IMR-90 (cell line): Measurements from ENCODE around the gene AGPAT1. TPM values are rescaled to one million over a fixed set of nuclear protein-coding genes. Genes with fewer than 3 reads are reported as not detected.

Source experiments
- ATAC-seq: fragments of 200-7000 bp; cut with Tn5 transposase; 2 replicates; pipeline ENCODE4 v1.9.1; 2020; ENCODE audit warnings: low read depth, mild to moderate bottlenecking, moderate library complexity
- BruUV-seq: library from RNA; stranded (reverse); fragments of 400-500 nt; replicated peaks from 2 replicates; lab custom pipeline; 2021; lab: Mats Ljungman, UMichigan
- CTCF ChIA-PET: fragments of 300-600 bp; formaldehyde crosslinking; extraction: SDS; loops from one replicate; lab custom pipeline; 2021; ENCODE audit warnings: antibody characterized with exemption; lab: Yijun Ruan, JAX
- POLR2A ChIA-PET: fragments of 300-600 bp; sonication (Branson Sonifier 250); formaldehyde crosslinking; loops from one replicate; lab custom pipeline; 2022; ENCODE audit warnings: antibody characterized with exemption; ENCODE audit not compliant: unreplicated experiment; lab: Charles Lee
- DNase-seq: peaks from one replicate; pipeline ENCODE4 v3.0.0; 2013
- H2AFZ ChIP-seq: replicated peaks from 2 replicates; pipeline ENCODE3; 2013; ENCODE audit warnings: low read length, mild to moderate bottlenecking; ENCODE audit not compliant: poor library complexity
- H2AK5ac ChIP-seq: 2 replicates; pipeline ENCODE4 v1.6.1; 2013; ENCODE audit warnings: low read depth, low read length, inconsistent platforms
- H2AK9ac ChIP-seq: replicated peaks from 2 replicates; pipeline ENCODE3; 2013; ENCODE audit warnings: mild to moderate bottlenecking, low read depth, low read length, moderate library complexity; ENCODE audit not compliant: poor library complexity
- H2BK120ac ChIP-seq: 2 replicates; pipeline ENCODE4 v1.6.1; 2013; ENCODE audit warnings: low read depth, low read length, inconsistent platforms
- H2BK15ac ChIP-seq: 3 replicates; pipeline ENCODE4 v1.6.1; 2013; ENCODE audit warnings: low read depth, low read length, inconsistent platforms
- H2BK20ac ChIP-seq: 2 replicates; pipeline ENCODE4 v1.6.1; 2013; ENCODE audit warnings: low read depth, mild to moderate bottlenecking, inconsistent platforms, low read length, moderate library complexity
- H2BK5ac ChIP-seq: 2 replicates; pipeline ENCODE4 v1.6.1; 2013; ENCODE audit warnings: mild to moderate bottlenecking, low read depth, low read length, inconsistent platforms; ENCODE audit not compliant: poor library complexity, severe bottlenecking
- H3K14ac ChIP-seq: replicated peaks from 2 replicates; pipeline ENCODE4 v1.6.1; 2013; ENCODE audit warnings: low read depth, low read length, inconsistent platforms
- H3K18ac ChIP-seq: 2 replicates; pipeline ENCODE4 v1.6.1; 2013; ENCODE audit warnings: low read depth, low read length, control low read depth
- H3K23ac ChIP-seq: 2 replicates; pipeline ENCODE4 v1.6.1; 2013; ENCODE audit warnings: low read depth, low read length, inconsistent platforms
- H3K27ac ChIP-seq: 2 replicates; pipeline ENCODE4 v1.5.1; 2013; ENCODE audit warnings: mild to moderate bottlenecking, control low read depth, low read length; ENCODE audit not compliant: insufficient read depth
- H3K27me3 ChIP-seq: 2 replicates; pipeline ENCODE4 v1.6.1; 2013; ENCODE audit warnings: low read length; ENCODE audit not compliant: control insufficient read depth, insufficient read depth
- H3K36me3 ChIP-seq: 2 replicates; pipeline ENCODE4 v1.6.1; 2013; ENCODE audit warnings: low read length, mixed read lengths; ENCODE audit not compliant: control insufficient read depth, insufficient read depth
- H3K4ac ChIP-seq: 2 replicates; pipeline ENCODE4 v1.6.1; 2013; ENCODE audit warnings: low read depth, low read length, inconsistent platforms
- H3K4me1 ChIP-seq: 2 replicates; pipeline ENCODE4 v1.6.1; 2013; ENCODE audit warnings: low read length, mixed read lengths; ENCODE audit not compliant: control insufficient read depth, insufficient read depth
- H3K4me2 ChIP-seq: 2 replicates; pipeline ENCODE4 v1.6.1; 2013; ENCODE audit warnings: low read depth, mild to moderate bottlenecking, control low read depth, low read length, moderate library complexity
- H3K4me3 ChIP-seq: 2 replicates; pipeline ENCODE4 v1.5.1; 2013; ENCODE audit warnings: low read depth, mild to moderate bottlenecking, control low read depth, low read length, moderate library complexity; ENCODE audit not compliant: insufficient read depth
- H3K56ac ChIP-seq: 2 replicates; pipeline ENCODE4 v1.6.1; 2013; ENCODE audit warnings: low read length, inconsistent platforms; ENCODE audit not compliant: insufficient read depth; ENCODE audit errors: extremely low read depth
- H3K79me1 ChIP-seq, 2 experiments: 2 replicates each; pipeline ENCODE4 v1.6.1; 2013; ENCODE audit warnings: low read length in 2 of 2, inconsistent platforms in 1 of 2, low read depth in 1 of 2
- H3K9ac ChIP-seq: 2 replicates; pipeline ENCODE4 v1.6.1; 2013; ENCODE audit warnings: low read depth, low read length, control low read depth
- H3K9me1 ChIP-seq: 2 replicates; pipeline ENCODE4 v1.6.1; 2013; ENCODE audit warnings: low read length, inconsistent platforms; ENCODE audit not compliant: insufficient read depth
- H3K9me3 ChIP-seq: 2 replicates; pipeline ENCODE4 v1.6.1; 2013; ENCODE audit warnings: low read length; ENCODE audit not compliant: control insufficient read depth, insufficient read depth
- H4K20me1 ChIP-seq: 2 replicates; pipeline ENCODE4 v1.6.1; 2013; ENCODE audit warnings: low read length, inconsistent platforms; ENCODE audit not compliant: insufficient read depth
- H4K5ac ChIP-seq: 2 replicates; pipeline ENCODE4 v1.6.1; 2013; ENCODE audit warnings: mild to moderate bottlenecking, low read depth, low read length, control low read depth
- H4K8ac ChIP-seq, 2 experiments: 2 replicates each; pipeline ENCODE4 v1.6.1; 2013; ENCODE audit warnings: low read depth in 2 of 2, low read length in 2 of 2, control low read depth in 1 of 2, inconsistent platforms in 1 of 2
- H4K91ac ChIP-seq: 2 replicates; pipeline ENCODE4 v1.6.1; 2013; ENCODE audit warnings: low read depth, low read length, inconsistent platforms; ENCODE audit not compliant: insufficient read depth
- BHLHE40 ChIP-seq: fragments of 150-350 bp; IDR thresholded peaks from 2 replicates; pipeline ENCODE4 v1.6.1; 2016; ENCODE audit warnings: mild to moderate bottlenecking, low read depth, low read length
- CEBPB ChIP-seq: IDR thresholded peaks from 2 replicates; pipeline ENCODE4 v1.6.1; 2012; ENCODE audit warnings: low read depth, low read length, improper control_type of control experiment
- CHD1 ChIP-seq: IDR thresholded peaks from 2 replicates; pipeline ENCODE4 v1.6.1; 2012; ENCODE audit warnings: low read depth, low read length, improper control_type of control experiment
- CTCF ChIP-seq: conservative IDR thresholded peaks from 2 replicates; pipeline ENCODE4 v1.5.1; 2012; ENCODE audit warnings: mild to moderate bottlenecking, low read depth, low read length, improper control_type of control experiment
- ELK1 ChIP-seq: fragments of 150-350 bp; IDR thresholded peaks from 2 replicates; pipeline ENCODE4 v1.6.1; 2016; ENCODE audit warnings: low read depth, mild to moderate bottlenecking, low read length, moderate library complexity, borderline replicate concordance
- FOS ChIP-seq: fragments of 150-350 bp; IDR thresholded peaks from 2 replicates; pipeline ENCODE4 v1.6.1; 2016; ENCODE audit warnings: low read depth, low read length
- MAFK ChIP-seq: IDR thresholded peaks from 2 replicates; pipeline ENCODE4 v1.6.1; 2012; ENCODE audit warnings: low read depth, low read length, improper control_type of control experiment
- MAZ ChIP-seq: IDR thresholded peaks from 2 replicates; pipeline ENCODE4 v1.6.1; 2012; ENCODE audit warnings: low read depth, mild to moderate bottlenecking, low read length, improper control_type of control experiment, moderate library complexity, borderline replicate concordance
- MXI1 ChIP-seq: IDR thresholded peaks from 2 replicates; pipeline ENCODE4 v1.6.1; 2012; ENCODE audit warnings: low read depth, mild to moderate bottlenecking, low read length, moderate library complexity, borderline replicate concordance
- NFE2L2 ChIP-seq: fragments of 150-350 bp; IDR thresholded peaks from 2 replicates; pipeline ENCODE4 v1.6.1; 2016; ENCODE audit warnings: low read depth, mild to moderate bottlenecking, low read length
- POLR2A ChIP-seq: IDR thresholded peaks from 2 replicates; pipeline ENCODE4 v1.6.1; 2012; ENCODE audit warnings: mild to moderate bottlenecking, low read depth, low read length
- RAD21 ChIP-seq: IDR thresholded peaks from 2 replicates; pipeline ENCODE4 v1.6.1; 2012; ENCODE audit warnings: low read length, improper control_type of control experiment
- RCOR1 ChIP-seq: IDR thresholded peaks from 2 replicates; pipeline ENCODE4 v1.6.1; 2012; ENCODE audit warnings: mild to moderate bottlenecking, low read length, improper control_type of control experiment; ENCODE audit not compliant: insufficient replicate concordance
- RFX5 ChIP-seq: IDR thresholded peaks from 2 replicates; pipeline ENCODE4 v1.8.0; 2012; ENCODE audit warnings: low read depth, mild to moderate bottlenecking, low read length, moderate library complexity
- SMC3 ChIP-seq: fragments of 150-350 bp; IDR thresholded peaks from 2 replicates; pipeline ENCODE4 v1.6.1; 2016; ENCODE audit warnings: low read depth, mild to moderate bottlenecking, antibody characterized with exemption, low read length, moderate library complexity
- WGBS, 2 experiments: methylation state at CpG; one replicate each; pipeline versions ENCODE4 v1.1.5 to v1.1.7; 2013; ENCODE audit warnings: missing lambda C conversion rate in 2 of 2; ENCODE audit not compliant: insufficient read length in 1 of 2; ENCODE audit errors: extremely low coverage in 2 of 2; 5-methylcytosine and 5-hydroxymethylcytosine counted together
- dilution Hi-C: fragments of 300-500 bp; cut with HindIII; formaldehyde crosslinking; loops from one replicate; pipeline ENCODE4 v1.14.3; 2018; ENCODE audit warnings: low sequenced_read_pairs; ENCODE audit not compliant: unreplicated experiment
- in situ Hi-C: fragments of 300-500 bp; cut with MboI; formaldehyde crosslinking; loops from 3 replicates; pipeline ENCODE4 v1.14.3; 2019; ENCODE audit warnings: low sequenced_read_pairs, inconsistent platforms, mixed read lengths
- intact Hi-C: fragments of 100-400 bp; cut with micrococcal nuclease; formaldehyde crosslinking; loops from 2 replicates; pipeline ENCODE4 v1.10.0; 2022
- polyA plus RNA-seq, 3 experiments: library from polyadenylated mRNA; depleted of rRNA; stranded (reverse); fragments of >200 nt; gene quantifications; 2 replicates each; pipeline ENCODE4 v1.2.3, GENCODE V29; 2012; ENCODE audit warnings: low replicate concordance in 1 of 3
- total RNA-seq: library from RNA; depleted of rRNA; stranded (reverse); fragments of >200 nt; gene quantifications from 2 replicates; pipeline ENCODE4 v1.2.3, GENCODE V29; 2012
- TF ChIP-seq, protein P1 (sequence below): fragments of 150-350 bp; IDR thresholded peaks from 2 replicates; pipeline ENCODE4 v1.6.1; 2017; ENCODE audit warnings: mild to moderate bottlenecking, antibody characterized with exemption, low read length, low read depth

The AGPAT1 gene
- total and polyA plus RNA-seq, 2 of the 4 experiments (the other 2 are of a cell fraction) = 27.2 to 116 TPM

GRCh38 chr6:32168350-32168749 lies 7.5 kb downstream of the AGPAT1 start:
- H2BK120ac ChIP-seq = no peak overlapping the region
- H3K9me1 ChIP-seq = peaks cover 18% of the 10 kb centered on the region
- H3K4me1 ChIP-seq = peaks cover 3% of the 10 kb centered on the region
- H3K36me3 ChIP-seq = peaks cover 54% of the 10 kb centered on the region
- no peak overlapping the region for H3K9ac ChIP-seq
- H2AK5ac ChIP-seq = no peak overlapping the region
- no peak overlapping the region for H3K4me3 ChIP-seq
- DNase-seq (no peak), ATAC-seq (peak; percentile 6; the same call in 1 of the 2 replicates)
- TF ChIP-seq CHD1 (no peak), POLR2A (no peak), NFE2L2 (no peak), ELK1 (no peak), FOS (no peak), MAZ (no peak), MAFK (no peak), RFX5 (no peak), CTCF (no peak), SMC3 (no peak), RCOR1 (no peak), MXI1 (no peak), CEBPB (no peak), RAD21 (no peak), BHLHE40 (no peak)
- TF ChIP-seq, protein P1, sequence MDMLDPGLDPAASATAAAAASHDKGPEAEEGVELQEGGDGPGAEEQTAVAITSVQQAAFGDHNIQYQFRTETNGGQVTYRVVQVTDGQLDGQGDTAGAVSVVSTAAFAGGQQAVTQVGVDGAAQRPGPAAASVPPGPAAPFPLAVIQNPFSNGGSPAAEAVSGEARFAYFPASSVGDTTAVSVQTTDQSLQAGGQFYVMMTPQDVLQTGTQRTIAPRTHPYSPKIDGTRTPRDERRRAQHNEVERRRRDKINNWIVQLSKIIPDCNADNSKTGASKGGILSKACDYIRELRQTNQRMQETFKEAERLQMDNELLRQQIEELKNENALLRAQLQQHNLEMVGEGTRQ = no peak
- no peak overlapping the region for H2BK20ac ChIP-seq
- H3K27me3 ChIP-seq = no peaks in the 10 kb centered on the region
- no peak overlapping the region for H4K5ac ChIP-seq
- no peaks in the 10 kb centered on the region for H3K9me3 ChIP-seq
- H3K56ac ChIP-seq = no peak overlapping the region
- H2BK15ac ChIP-seq = no peak overlapping the region
- no CpG with 5 or more reads among the region's 2 CpGs for WGBS, 2 experiments
- ChIA-PET CTCF (no interaction called here), POLR2A (interaction anchor here (1.0 kb wide), 1 partner anchor 9 kb away, joined by 3 read pairs; no protein-coding TSS in a partner anchor)
- no peak overlapping the region for H2BK5ac ChIP-seq
- no peak overlapping the region for H3K18ac ChIP-seq
- no peak overlapping the region for H3K4me2 ChIP-seq
- H4K20me1 ChIP-seq = no peaks in the 10 kb centered on the region
- H4K8ac ChIP-seq = no peak overlapping the region
- in situ Hi-C loops = no loop called here
- dilution Hi-C loops = no loop called here
- H3K4ac ChIP-seq = no peak overlapping the region
- no peak overlapping the region for H3K14ac ChIP-seq
- intact Hi-C loops = no loop called here
- no peak overlapping the region for H3K23ac ChIP-seq
- no peak overlapping the region for H3K27ac ChIP-seq
- H2AFZ ChIP-seq = no peak overlapping the region
- no peak overlapping the region for H2AK9ac ChIP-seq
- no TSS peak for BruUV-seq
- peaks cover 10 to 31% of the 10 kb centered on the region in 2 experiments; a peak in 3 of 4 replicates for H3K79me1 ChIP-seq
- no peak overlapping the region for H4K91ac ChIP-seq
